HEK293T (cell line): ENCODE results near the gene C10orf62.

Experiments
- CTCF ChIA-PET: fragments of 350-600 bp; formaldehyde crosslinking; extraction: SDS; loops from one replicate; lab custom pipeline; 2021; ENCODE audit warnings: antibody characterized with exemption, inconsistent platforms; lab: Yijun Ruan, JAX
- POLR2A ChIA-PET: fragments of 350-600 bp; formaldehyde crosslinking; extraction: SDS; loops from one replicate; lab custom pipeline; 2020; ENCODE audit warnings: antibody characterized with exemption, inconsistent platforms; lab: Yijun Ruan, JAX
- DNase-seq: peaks from one replicate; pipeline ENCODE4 v3.0.0; 2012; ENCODE audit warnings: mixed read lengths; ENCODE audit errors: extremely low spot score
- ARNT ChIP-seq: fragments of 450-650 bp; IDR thresholded peaks from 2 replicates; pipeline ENCODE4 v1.6.1; 2017; ENCODE audit warnings: mild to moderate bottlenecking
- BHLHE40 ChIP-seq: fragments of 450-650 bp; IDR thresholded peaks from 2 replicates; pipeline ENCODE4 v1.6.1; 2016; ENCODE audit warnings: mild to moderate bottlenecking, moderate library complexity, borderline replicate concordance
- CTBP1 ChIP-seq: fragments of 450-650 bp; IDR thresholded peaks from 2 replicates; pipeline ENCODE4 v1.6.1; 2016; ENCODE audit warnings: borderline replicate concordance
- ELF4 ChIP-seq: fragments of 450-650 bp; IDR thresholded peaks from 2 replicates; pipeline ENCODE4 v1.6.1; 2017; ENCODE audit warnings: antibody characterized with exemption
- FOXA1 ChIP-seq: fragments of 450-650 bp; IDR thresholded peaks from 2 replicates; pipeline ENCODE4 v1.6.1; 2016; ENCODE audit warnings: mild to moderate bottlenecking
- FOXK2 ChIP-seq: fragments of 450-650 bp; IDR thresholded peaks from 2 replicates; pipeline ENCODE4 v1.6.1; 2016; ENCODE audit warnings: mild to moderate bottlenecking
- FOXM1 ChIP-seq: fragments of 450-650 bp; IDR thresholded peaks from 2 replicates; pipeline ENCODE4 v1.6.1; 2017; ENCODE audit warnings: mild to moderate bottlenecking, borderline replicate concordance
- HDGF ChIP-seq: fragments of 450-650 bp; IDR thresholded peaks from 2 replicates; pipeline ENCODE4 v1.6.1; 2017; ENCODE audit warnings: antibody characterized with exemption, borderline replicate concordance
- L3MBTL2 ChIP-seq: fragments of 450-650 bp; conservative IDR thresholded peaks from 2 replicates; pipeline ENCODE4 v1.6.1; 2016; ENCODE audit warnings: mild to moderate bottlenecking
- LEF1 ChIP-seq: fragments of 450-650 bp; IDR thresholded peaks from 2 replicates; pipeline ENCODE4 v1.6.1; 2017; ENCODE audit warnings: mild to moderate bottlenecking, borderline replicate concordance
- NFRKB ChIP-seq: fragments of 450-650 bp; IDR thresholded peaks from 2 replicates; pipeline ENCODE4 v1.6.1; 2016; ENCODE audit warnings: mild to moderate bottlenecking, moderate library complexity
- PKNOX1 ChIP-seq: fragments of 450-650 bp; IDR thresholded peaks from 2 replicates; pipeline ENCODE4 v1.6.1; 2016
- SP1 ChIP-seq: fragments of 450-650 bp; IDR thresholded peaks from 2 replicates; pipeline ENCODE4 v1.6.1; 2017
- SUZ12 ChIP-seq: fragments of 450-650 bp; IDR thresholded peaks from 2 replicates; pipeline ENCODE4 v1.6.1; 2016; ENCODE audit warnings: mild to moderate bottlenecking
- TARDBP ChIP-seq: fragments of 450-650 bp; IDR thresholded peaks from 2 replicates; pipeline ENCODE4 v1.6.1; 2016
- ZNF384 ChIP-seq: fragments of 450-650 bp; IDR thresholded peaks from 2 replicates; pipeline ENCODE4 v1.6.1; 2016

Gene C10orf62, protein sequence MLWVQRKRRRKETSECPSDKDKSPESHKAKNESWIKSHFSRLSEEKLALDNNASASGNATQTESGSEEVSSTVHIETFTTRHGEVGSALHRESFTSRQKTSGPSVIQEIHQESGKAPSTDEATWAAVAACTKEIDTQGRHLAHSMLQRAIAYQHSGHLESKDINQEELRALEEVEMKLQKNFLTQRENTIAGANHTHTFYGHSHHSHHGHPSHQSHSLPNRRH

DNA sequence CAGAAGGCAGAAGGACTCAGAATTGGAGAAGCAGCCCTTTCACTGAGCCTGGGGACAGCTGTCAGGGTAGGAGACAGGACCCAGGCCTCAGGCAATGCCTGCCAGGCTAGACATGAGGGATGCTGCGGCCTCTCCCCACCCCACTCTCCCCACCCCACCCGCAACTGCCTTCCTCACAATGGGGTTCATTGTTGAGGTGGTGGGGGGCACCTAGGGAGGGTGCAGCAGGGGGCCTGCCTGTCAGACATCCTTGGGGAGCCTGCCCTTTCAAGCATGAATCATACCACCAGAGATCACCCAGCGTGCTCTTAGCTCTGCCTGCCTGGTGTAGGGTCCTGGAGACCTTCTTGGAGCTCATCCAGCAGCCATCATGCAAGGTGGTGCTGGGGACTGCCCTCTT is at the start of gene C10orf62:
Gene C10orf62 (plus strand): TSS at position 243 of the 400 bp plus-strand sequence. CDS start 177 bp downstream, outside the sequence.
- ChIA-PET POLR2A (no interaction called here), CTCF (no interaction called here)
- TF ChIP-seq CTBP1 (no peak), TARDBP (no peak), FOXA1 (no peak), FOXM1 (no peak), LEF1 (no peak), NFRKB (no peak), FOXK2 (no peak), BHLHE40 (no peak), ZNF384 (no peak)
- DNase-seq: no peak

DNA sequence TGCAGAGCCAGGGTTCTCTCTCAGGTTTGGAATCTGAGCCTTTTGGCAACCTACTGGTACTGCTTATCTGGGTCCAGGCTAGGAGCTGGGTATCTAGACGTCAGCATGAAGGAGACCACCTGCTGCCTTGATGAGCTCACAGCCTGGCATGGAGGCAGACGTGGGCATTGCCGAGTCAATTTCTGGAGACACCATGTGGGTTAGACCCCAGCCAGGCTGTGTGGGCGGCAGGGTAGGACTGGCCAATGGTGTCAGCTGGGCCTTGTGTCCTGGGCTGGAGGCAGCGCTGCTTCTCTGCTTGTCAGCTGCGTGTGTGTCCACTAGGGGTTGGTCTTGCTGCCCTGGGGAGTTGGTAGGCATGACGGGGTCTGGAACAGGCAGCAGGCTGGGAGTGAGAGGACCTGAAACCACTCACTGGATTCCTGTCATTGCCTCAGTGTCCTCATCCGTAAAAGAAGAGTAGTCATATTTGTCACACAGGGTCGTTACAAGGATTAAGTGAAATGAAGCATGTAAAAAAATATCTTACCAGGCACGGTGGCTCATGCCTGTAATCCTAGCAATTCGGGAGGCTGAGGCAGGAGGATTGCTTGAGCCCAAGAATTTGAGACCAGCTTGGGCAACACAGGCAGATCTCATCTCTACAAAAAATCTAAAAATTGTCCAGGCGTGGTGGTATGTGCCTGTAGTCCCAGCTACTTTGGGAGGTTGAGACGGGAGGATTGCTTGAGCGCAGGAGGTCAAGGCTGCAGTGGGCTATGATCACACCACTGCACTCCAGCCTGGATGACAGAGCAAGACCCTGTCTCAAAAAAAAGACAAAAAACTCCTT is 48.6 kb upstream of the C10orf62 start:
- CTCF ChIA-PET: interaction anchor here (0.6 kb wide), 2 partner anchors 247 to 297 kb away, joined by 4 to 7 read pairs; no protein-coding TSS in a partner anchor
- POLR2A ChIA-PET: interaction anchor here (1.4 to 1.5 kb wide), 2 partner anchors 11 to 44 kb away, joined by 3 to 5 read pairs; no protein-coding TSS in a partner anchor
- DNase-seq: no peak
- TF ChIP-seq HDGF (no peak), FOXK2 (no peak), FOXA1 (no peak), NFRKB (no peak), FOXM1 (no peak), ZNF384 (no peak), ELF4 (no peak), SUZ12 (no peak), L3MBTL2 (no peak), CTBP1 (no peak), LEF1 (no peak)

GRCh38 chr10:97542169-97543024 is 47.1 kb upstream of the C10orf62 start:
- TF ChIP-seq LEF1 (no peak), NFRKB (no peak), HDGF (no peak), BHLHE40 (no peak), SP1 (no peak), PKNOX1 (no peak), L3MBTL2 (no peak), CTBP1 (no peak)
- ChIA-PET POLR2A (interaction anchor here (0.6 to 1.5 kb wide), 3 partner anchors 9 to 118 kb away, joined by 3 to 5 read pairs (median 3); no protein-coding TSS in a partner anchor), CTCF (interaction anchor here (0.5 to 0.7 kb wide), 5 partner anchors 16 to 94 kb away, joined by 3 to 4 read pairs (median 3); no protein-coding TSS in a partner anchor)
- DNase-seq: no peak

- ChIA-PET POLR2A (interaction anchor here (0.6 kb wide), 1 partner anchor 118 kb away, joined by 3 read pairs; no protein-coding TSS in a partner anchor), CTCF (interaction anchor here (0.6 to 0.7 kb wide), 3 partner anchors 22 to 85 kb away, joined by 3 to 4 read pairs (median 3); no protein-coding TSS in a partner anchor)
- TF ChIP-seq PKNOX1 (no peak), ZNF384 (no peak), SP1 (no peak), CTBP1 (no peak), ELF4 (no peak), FOXM1 (no peak), L3MBTL2 (no peak), TARDBP (no peak), ARNT (no peak), BHLHE40 (no peak), SUZ12 (no peak), HDGF (no peak), FOXA1 (no peak), FOXK2 (no peak), NFRKB (no peak), LEF1 (no peak)
- DNase-seq: no peak
These were observed 46.4 kb upstream of the C10orf62 start for GRCh38 chr10:97543025-97543546.

DNA sequence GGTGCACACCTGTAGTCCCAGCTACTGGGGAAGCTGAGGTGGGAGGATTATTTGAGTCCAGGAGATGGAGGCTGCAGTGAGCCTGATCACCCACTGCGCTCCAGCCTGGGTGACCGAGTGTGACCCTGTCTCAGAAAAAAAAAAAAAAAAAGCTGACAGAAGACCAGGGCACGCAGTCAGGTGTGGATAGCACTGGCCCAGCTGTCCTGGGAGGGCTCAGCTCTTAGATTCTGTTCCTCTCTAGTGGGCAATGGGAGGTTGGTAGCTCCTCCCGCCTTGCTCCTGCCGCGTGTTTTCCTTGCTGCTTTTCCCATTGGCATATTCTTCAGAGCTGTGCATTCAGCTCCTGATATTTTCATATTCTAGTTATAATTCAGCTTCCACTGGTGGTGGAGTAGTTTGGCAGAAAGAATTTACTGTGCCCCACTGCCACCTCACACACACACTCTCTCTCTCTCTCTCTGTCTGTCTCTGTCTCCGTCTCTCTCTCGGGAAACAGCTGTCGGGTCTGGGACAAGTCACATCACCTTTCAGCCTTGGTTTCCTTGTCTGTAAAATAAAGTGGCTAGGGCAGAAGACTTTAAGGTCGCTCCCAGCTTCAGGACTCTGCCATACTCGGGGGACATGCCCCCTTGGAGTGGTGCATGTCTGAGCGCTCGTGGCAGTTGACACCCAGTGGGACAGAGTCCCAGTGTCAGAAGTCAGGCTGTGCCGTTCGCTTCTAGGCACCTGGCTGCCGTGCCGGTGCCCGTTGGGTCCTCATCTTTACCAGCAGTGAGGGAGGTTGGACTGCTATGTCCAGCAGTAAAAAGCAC is 42.9 kb upstream of the C10orf62 start:
- TF ChIP-seq SUZ12 (no peak), ZNF384 (no peak), NFRKB (no peak), LEF1 (no peak), PKNOX1 (no peak), FOXK2 (no peak), FOXM1 (no peak), BHLHE40 (no peak), ARNT (no peak), FOXA1 (no peak), TARDBP (no peak), SP1 (no peak), ELF4 (no peak), HDGF (no peak), L3MBTL2 (no peak), CTBP1 (no peak)
- no peak for DNase-seq
- ChIA-PET POLR2A (no interaction called here), CTCF (interaction anchor here (0.6 to 1.8 kb wide), 5 partner anchors 12 to 1173 kb away, joined by 3 to 12 read pairs (median 3); no protein-coding TSS in a partner anchor)
